Epithelial cell of esophagus (primary cell): ENCODE data around the gene RAP1GAP2.
A peak's percentile ranks its signal among the peaks of the same experiment; 100 is the strongest.
"Not testable (repeated sequence)": the region's sequence is repeated elsewhere in the genome, so short reads cannot be mapped to it uniquely, and the experiment has no call there.

Experiments
- DNase-seq: peaks from one replicate; pipeline ENCODE4 v3.0.0; 2010; ENCODE audit warnings: low read depth
- H3K4me3 ChIP-seq: 2 replicates; pipeline ENCODE4 v1.5.1; 2011; ENCODE audit warnings: mild to moderate bottlenecking, low read length, control low read depth
- TF ChIP-seq, protein P1 (sequence below): IDR thresholded peaks from 2 replicates; pipeline ENCODE4 v1.5.1; 2011; ENCODE audit warnings: low read depth, mild to moderate bottlenecking, low read length, control low read depth, inconsistent platforms; ENCODE audit not compliant: insufficient read depth; ENCODE audit errors: missing control alignments

Gene RAP1GAP2

DNA sequence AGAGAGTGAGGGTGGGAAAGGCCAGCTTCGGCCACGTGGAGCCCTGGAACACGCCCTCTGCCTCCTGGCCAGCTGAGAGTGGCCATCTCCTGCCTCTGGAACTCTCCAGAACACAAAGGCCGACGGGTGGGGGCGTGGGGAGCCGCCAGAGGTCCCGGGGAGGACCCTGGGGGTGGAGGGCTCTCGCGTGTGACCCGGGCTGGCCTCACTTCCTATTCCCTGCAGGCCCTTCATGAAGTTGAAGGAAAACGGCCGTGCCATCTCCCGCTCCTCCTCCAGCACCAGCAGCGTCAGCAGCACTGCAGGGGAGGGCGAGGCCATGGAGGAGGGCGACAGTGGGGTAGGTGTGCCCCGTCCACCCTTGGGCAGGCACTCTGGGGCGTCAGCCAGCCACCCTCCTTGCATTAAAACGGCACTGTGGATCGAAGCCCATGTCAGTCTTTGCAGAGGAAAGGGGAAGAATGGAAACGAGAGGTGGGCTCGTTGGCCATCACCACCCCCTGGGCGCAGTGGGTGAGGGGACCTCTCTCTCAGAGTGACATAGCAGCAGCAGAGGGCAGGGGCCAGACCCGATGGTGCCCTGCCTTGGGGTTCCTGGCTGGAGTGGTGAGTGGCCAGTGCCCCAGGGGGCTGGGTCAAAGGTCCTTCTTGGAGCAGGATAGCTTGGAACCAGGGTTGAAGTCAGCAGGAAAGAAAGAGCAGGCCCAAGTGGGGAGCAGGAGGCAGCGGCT, 230.1 kb downstream of the RAP1GAP2 start:
- H3K4me3 ChIP-seq: no peak overlapping the region
- TF ChIP-seq, protein P1, sequence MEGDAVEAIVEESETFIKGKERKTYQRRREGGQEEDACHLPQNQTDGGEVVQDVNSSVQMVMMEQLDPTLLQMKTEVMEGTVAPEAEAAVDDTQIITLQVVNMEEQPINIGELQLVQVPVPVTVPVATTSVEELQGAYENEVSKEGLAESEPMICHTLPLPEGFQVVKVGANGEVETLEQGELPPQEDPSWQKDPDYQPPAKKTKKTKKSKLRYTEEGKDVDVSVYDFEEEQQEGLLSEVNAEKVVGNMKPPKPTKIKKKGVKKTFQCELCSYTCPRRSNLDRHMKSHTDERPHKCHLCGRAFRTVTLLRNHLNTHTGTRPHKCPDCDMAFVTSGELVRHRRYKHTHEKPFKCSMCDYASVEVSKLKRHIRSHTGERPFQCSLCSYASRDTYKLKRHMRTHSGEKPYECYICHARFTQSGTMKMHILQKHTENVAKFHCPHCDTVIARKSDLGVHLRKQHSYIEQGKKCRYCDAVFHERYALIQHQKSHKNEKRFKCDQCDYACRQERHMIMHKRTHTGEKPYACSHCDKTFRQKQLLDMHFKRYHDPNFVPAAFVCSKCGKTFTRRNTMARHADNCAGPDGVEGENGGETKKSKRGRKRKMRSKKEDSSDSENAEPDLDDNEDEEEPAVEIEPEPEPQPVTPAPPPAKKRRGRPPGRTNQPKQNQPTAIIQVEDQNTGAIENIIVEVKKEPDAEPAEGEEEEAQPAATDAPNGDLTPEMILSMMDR: no peak
- no peak for DNase-seq

DNA sequence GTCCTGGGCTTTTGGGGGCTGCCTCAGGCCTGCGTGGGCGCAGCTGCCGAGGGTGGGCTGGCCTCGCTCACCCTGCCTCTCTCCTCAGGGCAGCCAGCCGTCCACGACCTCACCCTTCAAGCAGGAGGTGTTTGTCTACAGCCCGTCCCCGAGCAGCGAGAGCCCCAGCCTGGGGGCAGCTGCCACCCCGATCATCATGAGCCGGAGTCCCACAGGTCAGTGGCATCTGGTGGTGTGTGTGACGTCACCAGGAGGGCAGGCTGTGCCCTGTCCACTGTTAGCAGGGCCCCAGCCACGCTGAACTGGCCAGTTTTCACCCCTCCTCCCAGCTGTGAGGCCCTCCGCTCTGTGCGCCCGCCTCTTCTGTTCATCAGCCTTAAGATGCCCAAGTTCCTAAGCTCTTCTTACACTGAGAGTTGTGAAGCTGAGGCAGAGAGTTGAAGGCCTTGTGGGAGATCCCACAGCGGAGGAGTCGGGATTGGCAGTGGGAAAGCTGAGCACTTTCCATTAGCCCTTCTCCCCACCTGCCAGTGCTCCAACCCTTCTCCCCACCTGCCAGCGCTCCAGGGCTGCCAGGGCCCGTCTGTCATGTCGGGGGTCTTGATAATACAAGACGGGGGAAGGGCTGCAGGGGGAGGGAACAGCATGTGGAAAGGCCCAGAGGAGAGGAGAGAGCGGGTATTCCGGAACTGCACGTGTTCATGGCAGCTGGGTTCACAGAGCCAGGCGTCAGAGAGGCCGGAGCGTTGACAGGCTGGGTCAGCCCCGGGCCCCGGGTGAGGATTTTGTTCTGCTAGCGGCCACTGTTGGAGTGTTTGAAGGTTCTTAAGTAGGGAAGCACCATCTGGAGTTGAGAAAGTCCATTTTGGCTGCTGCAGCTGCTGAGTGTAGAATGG, 230.9 kb downstream of the RAP1GAP2 start:
- H3K4me3 ChIP-seq: no peak overlapping the region
- TF ChIP-seq, protein P1: no peak
- DNase-seq: no peak

DNA sequence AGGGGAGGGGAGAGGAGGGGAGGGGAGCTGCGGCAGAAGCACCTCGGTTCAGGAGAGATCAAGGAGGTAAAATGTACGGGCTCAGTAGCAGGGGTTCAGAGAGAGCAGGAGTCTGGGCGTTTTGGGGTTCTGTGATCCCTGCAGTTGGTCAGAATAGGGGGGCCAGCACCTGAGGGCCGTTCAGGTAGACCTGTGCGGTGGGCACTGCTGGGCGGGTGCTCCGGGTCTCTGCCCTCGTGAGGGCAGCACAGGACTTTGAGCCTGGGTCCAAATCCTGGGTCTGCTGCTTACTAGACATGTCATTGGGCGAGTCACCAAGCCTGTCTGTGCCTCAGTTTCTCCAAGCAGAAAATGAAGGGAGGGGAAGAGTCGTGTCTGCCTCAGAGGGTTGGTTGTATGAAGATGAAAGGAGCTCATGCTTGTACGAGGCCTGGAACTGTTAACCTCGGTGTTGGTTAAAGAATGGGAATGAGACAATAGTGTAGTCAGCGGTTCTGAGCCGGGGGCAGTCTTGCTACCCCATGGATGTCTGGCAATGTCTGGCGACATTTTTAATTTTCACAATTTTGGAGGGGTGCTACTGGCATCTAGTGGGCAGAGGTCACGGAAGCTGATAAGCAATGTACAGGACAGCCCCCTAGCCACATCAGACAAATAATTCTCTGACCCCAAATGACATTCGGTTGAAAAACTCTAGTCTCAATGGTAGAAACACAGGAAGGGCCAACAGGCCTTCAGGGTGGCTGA, 231.7 kb downstream of the RAP1GAP2 start:
- DNase-seq: no peak
- TF ChIP-seq, protein P1: no peak
- H3K4me3 ChIP-seq: no peak overlapping the region

DNA sequence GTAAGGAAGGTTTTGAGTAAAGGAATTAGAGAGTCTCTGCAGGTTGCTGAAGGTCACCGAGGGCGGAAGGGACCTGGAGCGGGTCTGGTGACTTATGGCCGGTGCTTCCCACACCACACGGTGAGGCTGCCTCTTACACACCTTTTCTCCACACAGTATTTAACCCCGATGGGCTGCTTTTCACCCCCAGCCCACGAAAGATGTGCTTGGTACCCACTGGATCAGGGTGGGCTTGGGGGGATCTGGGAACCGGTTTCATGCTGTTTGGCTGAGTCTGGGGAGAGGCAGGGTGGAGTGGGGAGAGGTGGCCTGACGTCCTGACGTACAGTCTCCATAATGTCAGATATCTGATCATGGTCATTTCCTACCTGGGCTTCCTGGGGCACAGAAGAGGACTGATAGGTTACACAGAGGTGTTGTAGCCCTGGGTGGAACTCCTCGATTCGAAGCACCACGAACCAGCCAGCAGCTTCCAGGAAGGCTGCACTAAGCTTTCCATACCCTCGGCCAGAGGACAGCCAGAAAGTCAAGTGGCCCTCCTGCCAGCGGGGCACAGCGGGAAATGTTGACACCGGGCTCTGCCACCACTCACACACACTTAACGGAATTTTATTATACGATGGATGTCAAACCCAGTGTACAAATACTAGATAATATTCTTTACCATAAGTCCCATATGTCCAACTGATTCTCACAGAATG, 233.1 kb downstream of the RAP1GAP2 start:
- TF ChIP-seq, protein P1: no peak
- DNase-seq: no peak
- no peak overlapping the region for H3K4me3 ChIP-seq

DNA sequence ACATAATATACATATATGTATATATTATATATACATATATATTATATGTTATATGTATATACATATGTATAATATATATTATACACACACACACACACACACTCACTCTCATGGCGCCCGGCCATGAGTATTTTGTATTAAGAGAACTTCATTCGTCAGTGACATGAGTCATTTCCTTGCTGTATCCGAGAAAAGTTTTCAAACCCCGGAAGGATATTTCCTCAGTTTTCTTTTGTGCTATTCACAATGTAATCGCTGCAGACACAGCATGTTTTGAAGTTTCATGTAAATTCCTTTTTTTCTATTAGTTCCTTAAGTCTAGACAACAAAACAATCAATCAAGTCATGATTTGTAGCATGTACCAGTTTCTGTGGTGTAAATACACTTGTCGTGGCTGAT, 233.9 kb downstream of the RAP1GAP2 start:
- no peak overlapping the region for H3K4me3 ChIP-seq
- TF ChIP-seq, protein P1: no peak
- DNase-seq: peak; percentile 84

DNA sequence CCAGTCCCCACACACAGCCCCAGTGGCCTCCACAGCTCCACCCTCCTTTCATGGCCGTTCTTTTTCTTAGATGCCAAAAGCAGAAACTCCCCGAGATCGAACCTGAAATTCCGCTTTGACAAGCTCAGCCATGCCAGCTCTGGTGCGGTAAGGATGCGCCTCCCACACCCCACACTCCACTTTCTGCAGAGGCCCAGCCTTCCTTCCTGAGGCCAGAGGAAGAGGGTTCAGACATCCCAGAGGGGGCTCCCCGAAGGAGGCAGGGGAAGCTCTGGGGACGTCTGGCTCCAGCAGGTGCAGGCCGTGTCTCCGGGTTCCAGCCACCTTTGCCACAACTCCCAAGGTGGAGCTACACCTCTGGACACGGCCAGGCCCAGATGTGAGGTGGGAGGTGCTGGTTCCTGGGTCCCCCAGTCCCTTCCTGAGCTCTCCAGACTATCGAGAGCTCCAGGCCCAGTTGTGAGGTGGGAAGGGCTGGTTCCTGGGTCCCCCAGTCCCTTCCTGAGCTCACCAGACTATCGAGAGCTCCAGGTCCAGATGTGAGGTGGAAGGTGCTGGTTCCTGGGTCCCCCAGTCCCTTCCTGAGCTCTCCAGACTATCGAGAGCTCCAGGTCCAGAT, 234.7 kb downstream of the RAP1GAP2 start:
- peak; percentile 72 for DNase-seq

More for the DNA sequence above, 234.7 kb downstream of the RAP1GAP2 start:
- not testable (repeated sequence) for H3K4me3 ChIP-seq
